ENCODE results near the gene PRRC2A. TPM values are rescaled to one million over a fixed set of nuclear protein-coding genes. Genes with fewer than 3 reads are reported as not detected.

The PRRC2A gene
- polyA plus RNA-seq, 3 donors from 2014 or later, result 2.3 to 13.4 TPM; not detected in 1

GRCh38 chr6:31636698-31637596 lies 16.4 kb downstream of the PRRC2A start:
- Mint-ChIP-seq H3K27ac (peak overlapping the region in 2 of 6 donors; percentile 31 to 39), H3K4me1 (no peaks in the 10 kb centered on the region), H3K9me3 (no peaks in the 10 kb centered on the region), H3K27me3 (ENCODE audit: low read depth in 3 of 3) (peaks cover 2 to 7% (median 6%) of the 10 kb centered on the region in 3 donors), H3K4me3 (no peak overlapping the region), H3K36me3 (peaks cover 10 to 38% (median 11%) of the 10 kb centered on the region in 3 donors)
- no peak for DNase-seq

DNA sequence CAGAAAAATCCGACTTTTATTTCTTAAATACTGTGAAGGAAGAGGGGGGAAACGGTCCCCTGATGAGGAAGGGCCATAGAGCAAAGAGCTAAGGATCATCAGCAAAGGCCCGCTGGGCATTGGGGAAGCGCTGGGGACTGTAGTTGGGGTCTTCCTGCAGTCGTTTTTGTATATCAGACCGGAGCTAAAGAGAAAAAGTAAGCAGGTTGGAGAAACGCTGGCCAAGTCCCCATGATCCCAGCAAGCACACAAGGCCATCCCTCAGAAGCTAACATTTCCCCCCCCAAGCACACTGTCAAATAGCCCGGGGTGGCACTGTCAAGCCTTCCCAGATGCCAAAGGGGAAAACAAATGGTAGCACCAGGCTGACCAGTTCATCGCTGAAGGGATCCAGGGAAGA lies 18.5 kb downstream of the PRRC2A start:
- peak overlapping the region in 3 of 6 donors; percentile 46 to 64 (median 55) for H3K27ac Mint-ChIP-seq
- H3K9me3 Mint-ChIP-seq, result no peaks in the 10 kb centered on the region
- peaks cover 2 to 6% (median 5%) of the 10 kb centered on the region in 3 donors for H3K27me3 Mint-ChIP-seq (ENCODE audit: low read depth in 3 of 3)
- H3K4me1 Mint-ChIP-seq, result no peaks in the 10 kb centered on the region
- no peak overlapping the region for H3K4me3 Mint-ChIP-seq
- no peak for DNase-seq
- peaks cover 9 to 39% (median 10%) of the 10 kb centered on the region in 3 donors for H3K36me3 Mint-ChIP-seq

GRCh38 chr6:31639449-31639861 lies 18.9 kb downstream of the PRRC2A start:
- Mint-ChIP-seq H3K27ac (peak overlapping the region in 1 of 6 donors; percentile 64), H3K9me3 (no peaks in the 10 kb centered on the region), H3K27me3 (ENCODE audit: low read depth in 3 of 3) (peaks cover 2 to 6% (median 5%) of the 10 kb centered on the region in 3 donors)

DNA sequence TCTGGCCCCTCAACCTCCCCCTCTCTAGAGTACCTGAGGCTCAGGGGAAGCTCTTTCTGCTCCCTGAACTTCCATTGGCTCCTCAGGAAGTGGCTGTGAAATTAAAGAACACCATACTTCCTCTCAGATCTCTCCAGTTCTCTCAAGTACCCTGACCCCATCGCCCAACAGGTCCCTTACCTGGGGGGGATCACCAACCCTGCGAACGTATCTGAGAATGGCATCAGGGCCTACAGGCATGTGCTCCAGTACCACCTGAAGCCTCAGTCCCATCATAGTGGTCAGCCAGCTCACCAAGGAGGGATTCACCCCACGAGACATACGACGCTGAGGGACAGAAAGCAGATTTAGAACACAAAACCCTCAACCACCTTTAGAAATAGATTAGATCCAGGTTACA lies 20.1 kb downstream of the PRRC2A start:
- Mint-ChIP-seq H3K4me3 (no peak overlapping the region), H3K27me3 (ENCODE audit: low read depth in 3 of 3) (peaks cover 0 to 6% (median under 1%) of the 10 kb centered on the region in 3 donors), H3K27ac (no peak overlapping the region), H3K9me3 (no peaks in the 10 kb centered on the region), H3K4me1 (peaks cover 0 to 5% of the 10 kb centered on the region in 2 donors), H3K36me3 (peaks cover 8 to 44% (median 15%) of the 10 kb centered on the region in 3 donors)
- DNase-seq, result no peak

More at GRCh38 chr6:31639449-31639861, 18.9 kb downstream of the PRRC2A start:
- no peak for DNase-seq
- Mint-ChIP-seq H3K4me3 (no peak overlapping the region), H3K4me1 (no peaks in the 10 kb centered on the region), H3K36me3 (peaks cover 8 to 39% (median 10%) of the 10 kb centered on the region in 3 donors)

GRCh38 chr6:31641370-31641769 lies 20.9 kb downstream of the PRRC2A start:
- peaks cover 0 to 7% of the 10 kb centered on the region in 2 donors for H3K4me1 Mint-ChIP-seq
- no peak overlapping the region for H3K27ac Mint-ChIP-seq
- H3K36me3 Mint-ChIP-seq, result peaks cover 7 to 44% (median 14%) of the 10 kb centered on the region in 3 donors
- no peak for DNase-seq
- peaks cover 0 to 5% (median 0%) of the 10 kb centered on the region in 3 donors for H3K27me3 Mint-ChIP-seq (ENCODE audit: low read depth in 3 of 3)
- no peak overlapping the region for H3K4me3 Mint-ChIP-seq
- no peaks in the 10 kb centered on the region for H3K9me3 Mint-ChIP-seq

DNA sequence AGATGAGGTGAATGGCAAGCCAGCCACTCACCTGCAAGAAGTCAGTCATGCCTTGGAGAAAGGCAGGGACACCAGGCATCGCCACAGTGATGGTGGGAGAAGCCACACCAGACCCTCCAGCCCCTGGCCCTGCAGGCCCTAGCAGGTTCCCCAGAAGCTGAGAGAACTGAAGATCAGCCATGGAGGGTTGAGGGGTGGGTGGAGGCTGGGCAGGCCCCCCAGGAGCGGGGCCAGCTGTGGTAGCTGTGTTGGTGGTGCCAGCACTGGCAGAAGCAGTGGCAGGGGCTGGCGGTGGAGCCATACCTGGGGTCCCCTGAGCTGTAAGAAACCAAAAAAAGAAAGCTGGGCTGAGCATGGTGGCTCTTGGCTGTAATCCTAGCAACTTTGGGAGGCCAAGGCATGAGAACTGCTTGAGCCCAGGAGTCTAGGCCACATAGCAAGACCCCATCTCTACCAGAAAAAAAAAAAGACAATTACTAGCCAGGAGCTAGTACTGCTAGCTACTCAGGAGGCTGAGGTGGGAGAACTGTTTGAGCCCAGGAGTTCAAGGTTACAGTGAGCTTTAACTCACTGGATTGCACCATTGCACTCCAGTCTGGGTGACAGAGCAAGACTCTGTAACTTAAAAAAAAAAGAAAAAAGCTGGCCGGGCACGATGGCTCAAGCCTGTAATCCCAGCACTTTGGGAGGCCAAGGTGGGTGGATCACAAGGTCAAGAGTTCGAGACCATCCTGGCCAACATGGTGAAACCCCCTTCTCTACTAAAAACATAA lies 22.5 kb downstream of the PRRC2A start:
- H3K36me3 Mint-ChIP-seq, result peaks cover 11 to 51% (median 14%) of the 10 kb centered on the region in 3 donors
- no peak for DNase-seq
- no peak overlapping the region for H3K4me3 Mint-ChIP-seq
- H3K27me3 Mint-ChIP-seq (ENCODE audit: low read depth in 3 of 3), result peaks cover 0 to 3% (median 0%) of the 10 kb centered on the region in 3 donors
- peaks cover 0 to 7% of the 10 kb centered on the region in 2 donors for H3K4me1 Mint-ChIP-seq
- H3K9me3 Mint-ChIP-seq, result no peaks in the 10 kb centered on the region
- no peak overlapping the region for H3K27ac Mint-ChIP-seq

GRCh38 chr6:31643818-31644454 lies 23.4 kb downstream of the PRRC2A start:
- peaks cover 11 to 56% (median 14%) of the 10 kb centered on the region in 3 donors for H3K36me3 Mint-ChIP-seq
- H3K27ac Mint-ChIP-seq, result no peak overlapping the region
- no peak overlapping the region for H3K4me3 Mint-ChIP-seq
- DNase-seq, result no peak
- H3K9me3 Mint-ChIP-seq, result no peaks in the 10 kb centered on the region
- H3K27me3 Mint-ChIP-seq (ENCODE audit: low read depth in 3 of 3), result peaks cover 0 to 5% (median 0%) of the 10 kb centered on the region in 3 donors
- peaks cover 0 to 7% of the 10 kb centered on the region in 2 donors for H3K4me1 Mint-ChIP-seq

GRCh38 chr6:31645325-31645724 lies 24.8 kb downstream of the PRRC2A start:
- H3K36me3 Mint-ChIP-seq, result peaks cover 11 to 57% (median 19%) of the 10 kb centered on the region in 3 donors
- H3K4me3 Mint-ChIP-seq, result no peak overlapping the region
- no peak for DNase-seq
- H3K27ac Mint-ChIP-seq, result peak overlapping the region in 3 of 6 donors; percentile 61 to 74 (median 69)
- H3K9me3 Mint-ChIP-seq, result no peaks in the 10 kb centered on the region
- H3K27me3 Mint-ChIP-seq (ENCODE audit: low read depth in 3 of 3), result peaks cover 0 to 5% (median 0%) of the 10 kb centered on the region in 3 donors
- H3K4me1 Mint-ChIP-seq, result peaks cover 10 to 19% of the 10 kb centered on the region in 2 donors

- Mint-ChIP-seq H3K4me1 (peaks cover 49 to 63% of the 10 kb centered on the region in 2 donors), H3K27me3 (ENCODE audit: low read depth in 3 of 3) (peaks cover 16 to 24% (median 16%) of the 10 kb centered on the region in 3 donors), H3K27ac (peak overlapping the region; percentile 98 to 100 (median 100)), H3K36me3 (peaks cover 8 to 25% (median 11%) of the 10 kb centered on the region in 3 donors), H3K9me3 (no peaks in the 10 kb centered on the region), H3K4me3 (peak overlapping the region; percentile 95 to 99 (median 95))
- DNase-seq, result no peak
Observed at GRCh38 chr6:31651602-31652191, 31.2 kb downstream of the PRRC2A start.

GRCh38 chr6:31652925-31653724 lies 32.6 kb downstream of the PRRC2A start:
- Mint-ChIP-seq H3K27ac (peak overlapping the region; percentile 98 to 100 (median 100)), H3K27me3 (ENCODE audit: low read depth in 3 of 3) (peaks cover 16 to 24% (median 16%) of the 10 kb centered on the region in 3 donors), H3K4me3 (peak overlapping the region; percentile 95 to 99 (median 95)), H3K36me3 (peaks cover 4 to 19% (median 11%) of the 10 kb centered on the region in 3 donors), H3K9me3 (no peaks in the 10 kb centered on the region), H3K4me1 (peaks cover 58 to 77% of the 10 kb centered on the region in 2 donors)
- peak; percentile 93 to 96 (median 95) for DNase-seq

DNA sequence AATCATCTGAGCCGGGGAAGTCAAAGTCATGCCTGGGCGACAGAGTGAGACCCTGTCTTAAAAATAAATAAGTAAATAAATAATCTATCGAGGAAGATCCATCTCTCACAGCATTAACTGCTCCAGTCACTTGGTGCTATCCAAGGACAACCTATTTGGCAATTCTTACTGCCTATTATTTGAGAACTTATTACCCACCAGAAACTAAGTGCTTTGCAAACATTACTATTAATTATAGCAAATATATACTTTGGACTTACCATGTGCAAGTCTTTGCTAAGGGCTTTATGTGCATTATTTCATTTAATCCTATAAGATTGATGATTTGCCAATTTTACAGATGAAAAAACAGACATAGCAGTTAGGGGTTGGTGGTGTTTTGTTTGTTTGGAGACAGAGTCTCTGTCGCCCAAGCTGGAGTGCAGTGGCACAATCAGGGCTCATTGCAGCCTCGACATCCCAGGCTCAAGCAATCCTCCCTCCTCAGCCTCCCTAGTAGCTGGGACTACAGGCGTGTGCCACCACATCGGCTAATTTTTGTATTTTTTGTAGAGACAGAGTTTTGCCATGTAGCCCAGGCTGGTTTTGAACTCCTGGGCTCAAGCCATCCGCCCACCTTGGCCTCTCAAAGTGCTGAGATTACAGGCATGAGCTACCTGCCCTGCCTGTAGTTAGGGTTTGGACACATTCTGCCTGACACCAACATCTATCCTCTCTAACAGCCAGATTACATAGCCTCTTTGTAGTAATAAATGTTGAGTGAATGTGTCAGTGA lies 34.2 kb downstream of the PRRC2A start:
- Mint-ChIP-seq H3K4me3 (peak overlapping the region in 2 of 5 donors; percentile 35 to 38), H3K4me1 (peaks cover 68 to 86% of the 10 kb centered on the region in 2 donors), H3K36me3 (peaks cover 4 to 10% (median 5%) of the 10 kb centered on the region in 3 donors), H3K9me3 (no peaks in the 10 kb centered on the region), H3K27ac (peak overlapping the region in 3 of 6 donors; percentile 4 to 71 (median 43)), H3K27me3 (ENCODE audit: low read depth in 3 of 3) (peaks cover 16 to 22% (median 16%) of the 10 kb centered on the region in 3 donors)
- DNase-seq, result no peak
